22Rv1 (cell line): ENCODE results near the gene RPL3.
"Not testable (repeated sequence)": the region's sequence is repeated elsewhere in the genome, so short reads cannot be mapped to it uniquely, and the experiment has no call there.

ENCODE experiments used
- H3K27ac ChIP-seq: fragments of 450-650 bp; 2 replicates; pipeline ENCODE4 v1.5.1; 2017
- CTCF ChIP-seq: fragments of 450-650 bp; IDR thresholded peaks from 2 replicates; pipeline ENCODE4 v1.5.1; 2017; ENCODE audit warnings: mild to moderate bottlenecking
- ZFX ChIP-seq: fragments of 450-650 bp; IDR thresholded peaks from 2 replicates; pipeline ENCODE4 v1.6.1; 2017; ENCODE audit warnings: antibody characterized with exemption, borderline replicate concordance

The RPL3 gene

GRCh38 chr22:39362932-39363331, 43.5 kb upstream of the RPL3 start:
- TF ChIP-seq ZFX = no peak
- no peak for TF ChIP-seq CTCF
- no peak overlapping the region for H3K27ac ChIP-seq

- TF ChIP-seq ZFX = no peak
- TF ChIP-seq CTCF = no peak
Measured at GRCh38 chr22:39362271-39362670, 42.8 kb upstream of the RPL3 start.

GRCh38 chr22:39361496-39361895, 42.1 kb upstream of the RPL3 start:
- peak overlapping the region; percentile 36 for H3K27ac ChIP-seq
- no peak for TF ChIP-seq ZFX
- TF ChIP-seq CTCF = no peak

More at GRCh38 chr22:39362271-39362670, 42.8 kb upstream of the RPL3 start:
- no peak overlapping the region for H3K27ac ChIP-seq

GRCh38 chr22:39360674-39361413, 41.4 kb upstream of the RPL3 start:
- peak overlapping the region; percentile 36 for H3K27ac ChIP-seq
- TF ChIP-seq ZFX = no peak

- H3K27ac ChIP-seq = no peak overlapping the region
- TF ChIP-seq CTCF (no peak), ZFX (no peak)
Measured at GRCh38 chr22:39360242-39360641, 40.8 kb upstream of the RPL3 start.

- TF ChIP-seq ZFX = no peak
- no peak for TF ChIP-seq CTCF
- H3K27ac ChIP-seq = no peak overlapping the region
Measured at GRCh38 chr22:39359659-39360195, 40.3 kb upstream of the RPL3 start.

GRCh38 chr22:39358197-39358596, 38.8 kb upstream of the RPL3 start:
- H3K27ac ChIP-seq = not testable (repeated sequence)

GRCh38 chr22:39357110-39358108, 38.0 kb upstream of the RPL3 start:
- not testable (repeated sequence) for H3K27ac ChIP-seq
